ENCODE results near the gene RBM10.

RBM10 gene

DNA sequence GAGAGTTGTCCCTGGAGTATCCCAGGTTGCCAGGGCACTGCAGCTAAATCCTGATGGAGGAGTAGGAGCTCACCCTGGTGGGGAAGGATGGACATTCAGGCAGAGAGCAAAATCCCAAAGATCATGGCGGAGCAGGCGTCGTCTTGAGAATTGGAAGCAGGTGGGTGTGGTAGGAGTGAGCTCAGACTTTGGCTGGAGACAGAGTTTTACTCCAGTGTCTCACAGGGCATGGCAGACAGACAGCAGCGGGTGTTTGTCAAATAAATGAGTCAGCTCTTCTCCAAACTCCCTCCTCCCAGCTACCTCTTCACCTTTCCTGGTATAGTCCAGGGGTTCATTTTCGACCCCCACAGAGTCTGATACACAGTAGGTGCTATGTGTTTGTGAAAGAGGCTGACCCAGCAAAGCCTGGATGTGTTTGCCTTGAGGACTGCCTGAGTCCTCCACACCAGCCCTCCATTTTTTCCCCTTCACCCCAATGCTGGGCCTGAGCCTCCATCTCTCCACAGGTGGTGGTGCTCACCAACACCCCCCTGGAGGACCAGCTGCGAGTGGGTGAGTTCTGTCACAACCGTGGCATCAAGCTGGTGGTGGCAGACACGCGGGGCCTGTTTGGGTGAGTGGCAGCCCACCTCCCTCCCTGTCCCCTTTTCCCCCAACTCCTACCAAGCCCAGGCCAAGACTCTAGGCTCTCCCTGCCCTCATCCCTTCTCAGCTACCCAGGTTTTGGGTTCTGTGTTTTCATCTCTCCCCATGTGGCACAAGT is 55.5 kb downstream of the RBM10 start:
- DNase-seq: no peak

GRCh38 chrX:47201345-47201944 is 56.4 kb downstream of the RBM10 start:
- no peak for DNase-seq

GRCh38 chrX:47202316-47202715 is 57.3 kb downstream of the RBM10 start:
- DNase-seq: no peak

DNA sequence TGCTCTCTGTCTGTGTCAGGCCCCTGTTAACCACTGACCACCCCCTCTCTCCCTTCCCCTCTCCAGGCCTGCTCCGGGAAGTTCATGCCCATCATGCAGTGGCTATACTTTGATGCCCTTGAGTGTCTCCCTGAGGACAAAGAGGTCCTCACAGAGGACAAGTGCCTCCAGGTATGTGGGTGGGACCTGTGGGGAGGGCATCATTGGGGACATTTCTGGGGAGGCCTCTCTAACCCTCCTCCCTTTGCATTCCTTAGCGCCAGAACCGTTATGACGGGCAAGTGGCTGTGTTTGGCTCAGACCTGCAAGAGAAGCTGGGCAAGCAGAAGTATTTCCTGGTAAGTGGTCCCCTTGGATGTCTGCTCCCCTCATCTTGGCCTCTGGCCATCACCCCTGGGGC is 57.9 kb downstream of the RBM10 start:
- DNase-seq: no peak

- DNase-seq: no peak
Observed at GRCh38 chrX:47204970-47205369, 59.9 kb downstream of the RBM10 start.

DNA sequence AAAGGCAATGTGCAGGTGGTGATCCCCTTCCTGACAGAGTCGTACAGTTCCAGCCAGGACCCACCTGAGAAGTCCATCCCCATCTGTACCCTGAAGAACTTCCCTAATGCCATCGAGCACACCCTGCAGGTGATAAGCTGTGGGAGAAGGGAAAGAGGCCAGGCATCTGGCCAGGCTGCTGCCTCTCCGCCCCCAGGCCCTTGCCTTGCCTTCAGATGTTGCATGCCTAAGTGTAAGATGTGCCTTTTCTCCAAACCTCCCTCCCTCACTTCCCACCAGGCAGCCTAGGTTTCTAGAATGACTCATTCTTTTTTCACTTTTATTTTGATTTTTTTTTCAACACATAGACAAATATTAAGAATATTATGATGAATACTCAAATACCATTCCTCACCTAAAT is 61.3 kb downstream of the RBM10 start:
- DNase-seq: no peak

DNA sequence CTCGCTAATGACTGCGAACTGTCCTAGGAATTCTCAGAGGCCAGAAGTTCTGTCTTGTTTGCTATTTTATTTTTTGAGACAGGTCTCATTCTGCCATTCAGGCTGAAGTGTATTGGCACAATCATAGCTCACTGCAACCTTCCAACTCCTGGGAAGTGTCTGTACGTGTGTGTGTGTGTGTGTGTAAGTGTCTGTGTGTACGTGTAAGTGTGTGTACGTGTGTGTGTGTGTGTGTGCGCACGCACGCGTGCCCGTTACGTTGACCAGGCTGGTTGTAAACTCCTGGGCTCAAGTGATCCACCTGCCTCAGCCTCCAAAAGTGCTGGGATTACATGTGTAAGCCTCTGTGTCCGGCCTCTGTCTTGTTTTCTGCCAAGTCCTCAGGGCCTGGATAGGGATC is 63.1 kb downstream of the RBM10 start:
- no peak for DNase-seq

DNA sequence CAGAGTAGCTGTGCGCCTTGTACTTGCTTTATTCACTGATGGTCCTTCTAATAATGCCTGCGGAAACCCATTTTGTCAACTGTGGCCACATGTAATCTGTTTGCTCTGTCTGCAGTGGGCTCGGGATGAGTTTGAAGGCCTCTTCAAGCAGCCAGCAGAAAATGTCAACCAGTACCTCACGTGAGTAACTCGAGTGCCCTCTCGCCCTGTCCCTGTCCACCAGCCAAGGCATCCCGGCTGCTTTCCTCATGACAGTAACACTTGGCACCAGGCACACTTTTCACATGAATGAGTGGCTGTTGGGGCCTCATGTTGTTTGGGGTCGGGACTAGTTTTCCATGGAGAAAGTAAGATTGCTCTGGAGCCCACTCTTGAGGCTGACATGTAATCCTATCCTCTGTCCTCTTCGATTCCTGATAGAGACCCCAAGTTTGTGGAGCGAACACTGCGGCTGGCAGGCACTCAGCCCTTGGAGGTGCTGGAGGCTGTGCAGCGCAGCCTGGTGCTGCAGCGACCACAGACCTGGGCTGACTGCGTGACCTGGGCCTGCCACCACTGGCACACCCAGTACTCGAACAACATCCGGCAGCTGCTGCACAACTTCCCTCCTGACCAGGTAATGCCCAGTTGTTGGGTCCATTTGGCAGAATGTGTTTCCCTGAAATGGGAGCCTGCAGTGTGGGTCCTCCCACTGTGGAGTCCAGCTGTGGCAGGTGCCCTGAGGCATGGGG is 64.7 kb downstream of the RBM10 start:
- no peak for DNase-seq

DNA sequence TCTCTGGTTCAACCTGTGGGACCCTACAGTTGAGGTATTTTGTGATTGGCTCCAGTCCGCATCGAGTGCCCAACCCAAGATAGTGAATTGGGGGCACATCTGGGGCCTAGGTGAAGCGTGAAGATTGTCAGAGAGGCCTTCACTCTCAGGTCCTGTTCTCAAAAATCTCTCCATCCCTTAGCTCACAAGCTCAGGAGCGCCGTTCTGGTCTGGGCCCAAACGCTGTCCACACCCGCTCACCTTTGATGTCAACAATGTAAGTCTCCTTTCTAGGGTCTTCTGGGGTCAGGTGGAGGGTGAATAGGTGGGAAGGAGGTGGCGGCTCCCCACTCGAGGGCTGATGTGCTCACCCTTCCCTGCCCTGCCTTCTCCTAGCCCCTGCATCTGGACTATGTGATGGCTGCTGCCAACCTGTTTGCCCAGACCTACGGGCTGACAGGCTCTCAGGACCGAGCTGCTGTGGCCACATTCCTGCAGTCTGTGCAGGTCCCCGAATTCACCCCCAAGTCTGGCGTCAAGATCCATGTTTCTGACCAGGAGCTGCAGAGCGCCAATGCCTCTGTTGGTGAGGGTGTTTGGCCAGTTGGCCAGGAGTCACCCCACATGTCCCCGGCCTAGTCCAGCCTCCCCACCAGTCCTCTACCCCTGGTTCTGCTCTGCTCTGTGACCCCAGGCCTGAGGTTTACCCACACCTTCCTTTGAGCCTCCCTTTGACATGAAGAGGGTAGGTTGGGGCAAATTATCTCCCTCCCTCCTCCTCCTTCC is 65.8 kb downstream of the RBM10 start:
- no peak for DNase-seq

- DNase-seq: no peak
Observed at GRCh38 chrX:47212381-47213293, 67.6 kb downstream of the RBM10 start.

DNA sequence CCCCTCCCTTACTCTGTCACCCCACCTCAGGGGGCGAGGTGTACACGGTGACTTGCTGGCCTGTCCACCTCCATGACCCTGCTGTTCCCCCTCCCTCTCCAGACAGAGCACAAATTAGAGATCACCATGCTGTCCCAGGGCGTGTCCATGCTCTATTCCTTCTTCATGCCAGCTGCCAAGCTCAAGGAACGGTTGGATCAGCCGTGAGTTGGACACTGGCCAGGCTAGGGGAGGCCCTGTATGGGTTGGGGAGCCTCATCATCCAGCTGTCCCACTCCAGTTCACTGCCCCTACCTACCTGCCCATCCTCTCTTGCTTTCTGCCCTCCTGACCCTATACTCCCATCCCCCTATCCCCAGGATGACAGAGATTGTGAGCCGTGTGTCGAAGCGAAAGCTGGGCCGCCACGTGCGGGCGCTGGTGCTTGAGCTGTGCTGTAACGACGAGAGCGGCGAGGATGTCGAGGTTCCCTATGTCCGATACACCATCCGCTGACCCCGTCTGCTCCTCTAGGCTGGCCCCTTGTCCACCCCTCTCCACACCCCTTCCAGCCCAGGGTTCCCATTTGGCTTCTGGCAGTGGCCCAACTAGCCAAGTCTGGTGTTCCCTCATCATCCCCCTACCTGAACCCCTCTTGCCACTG is 69.5 kb downstream of the RBM10 start:
- DNase-seq: no peak

DNA sequence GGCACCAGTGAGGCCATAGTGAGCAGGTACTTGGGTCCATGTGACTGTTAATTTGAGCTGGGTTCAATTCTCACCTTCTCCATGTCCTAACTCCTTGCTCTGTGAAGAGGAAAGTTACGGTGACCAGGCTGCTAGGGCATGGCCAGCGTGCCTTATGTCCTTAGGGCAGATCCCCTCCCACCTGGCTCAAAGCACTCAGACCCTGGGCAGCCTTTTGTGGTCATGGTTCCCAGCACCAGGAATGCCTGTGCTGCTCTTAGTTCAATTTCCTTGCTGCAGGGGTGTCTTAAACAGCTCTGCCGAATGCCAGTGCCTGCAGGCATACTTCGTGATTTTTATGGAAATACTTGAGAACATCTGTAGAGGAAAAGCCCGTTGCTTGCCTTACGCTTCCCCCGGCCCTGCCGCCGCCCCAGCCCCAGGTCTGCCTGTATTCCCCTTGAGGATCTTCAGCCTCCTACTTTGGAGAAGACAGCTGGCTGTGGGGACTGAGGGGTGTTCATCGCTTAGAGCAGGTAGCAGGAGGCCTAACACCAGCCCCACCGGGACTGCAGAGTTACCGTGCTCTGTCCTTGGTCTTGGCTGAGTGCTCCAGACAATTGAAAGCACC is 70.4 kb downstream of the RBM10 start:
- DNase-seq: no peak

- no peak for DNase-seq
Observed at GRCh38 chrX:47216393-47216925, 71.4 kb downstream of the RBM10 start.

GRCh38 chrX:47217121-47217851 is 72.3 kb downstream of the RBM10 start:
- no peak for DNase-seq

DNA sequence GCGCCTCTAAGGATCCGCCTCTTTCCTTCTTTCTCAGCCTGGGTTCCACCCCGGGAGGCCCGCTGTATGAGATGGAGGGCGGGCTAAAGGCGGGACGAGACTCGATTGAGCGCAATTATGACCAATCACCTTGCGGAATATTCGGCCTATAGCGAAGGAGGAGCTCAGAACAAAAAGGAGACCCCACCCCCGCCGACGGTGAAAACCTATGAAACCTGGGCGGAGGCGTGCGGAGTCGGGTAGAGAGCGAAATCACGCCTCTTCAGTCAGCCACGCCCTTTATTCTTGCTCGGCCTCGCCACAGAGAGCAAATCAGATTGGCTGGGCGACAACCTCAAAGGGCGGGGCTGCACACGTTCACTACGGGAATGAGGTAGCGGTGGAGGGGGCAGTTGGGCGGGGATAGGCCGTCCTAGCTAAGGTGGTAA is 72.8 kb downstream of the RBM10 start:
- DNase-seq: peak; percentile 98

DNA sequence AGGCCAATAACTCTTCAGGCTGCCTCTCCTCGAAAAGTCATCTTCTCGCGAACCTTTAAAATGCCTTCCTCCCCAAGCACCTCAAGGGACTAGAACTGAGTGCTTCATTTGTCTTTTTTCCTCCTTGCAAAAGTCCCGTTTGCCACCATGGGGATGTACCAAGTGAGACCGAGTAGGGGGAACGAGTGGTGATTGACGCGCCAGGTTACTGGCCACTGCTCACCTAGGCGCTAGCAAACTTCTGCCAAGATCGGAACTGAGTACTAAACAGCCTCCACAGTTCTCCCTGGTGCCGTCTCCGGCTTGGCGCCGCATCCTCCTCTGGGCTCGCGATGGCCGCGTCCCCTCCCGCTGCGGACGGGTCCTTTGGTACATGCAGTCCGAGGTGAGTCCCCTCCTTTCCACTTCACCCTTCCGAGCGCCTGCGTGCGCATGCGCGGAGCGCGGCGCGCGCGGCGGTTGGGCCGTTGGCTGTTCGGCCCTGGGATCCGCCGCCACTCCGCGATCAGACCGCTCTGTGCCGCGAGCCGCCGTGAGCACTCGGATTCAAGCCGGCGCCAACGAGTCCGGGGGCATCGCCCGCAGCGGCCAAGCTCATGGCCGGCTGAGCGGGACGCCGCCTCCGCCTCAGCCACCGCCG is 73.4 kb downstream of the RBM10 start, which contains the start of gene CDK16:
Gene CDK16, plus strand, starts transcription at position 402 of the 640 bp plus-strand sequence. CDS start 4,877 bp downstream, outside the sequence.
- DNase-seq: peak; percentile 52

DNA sequence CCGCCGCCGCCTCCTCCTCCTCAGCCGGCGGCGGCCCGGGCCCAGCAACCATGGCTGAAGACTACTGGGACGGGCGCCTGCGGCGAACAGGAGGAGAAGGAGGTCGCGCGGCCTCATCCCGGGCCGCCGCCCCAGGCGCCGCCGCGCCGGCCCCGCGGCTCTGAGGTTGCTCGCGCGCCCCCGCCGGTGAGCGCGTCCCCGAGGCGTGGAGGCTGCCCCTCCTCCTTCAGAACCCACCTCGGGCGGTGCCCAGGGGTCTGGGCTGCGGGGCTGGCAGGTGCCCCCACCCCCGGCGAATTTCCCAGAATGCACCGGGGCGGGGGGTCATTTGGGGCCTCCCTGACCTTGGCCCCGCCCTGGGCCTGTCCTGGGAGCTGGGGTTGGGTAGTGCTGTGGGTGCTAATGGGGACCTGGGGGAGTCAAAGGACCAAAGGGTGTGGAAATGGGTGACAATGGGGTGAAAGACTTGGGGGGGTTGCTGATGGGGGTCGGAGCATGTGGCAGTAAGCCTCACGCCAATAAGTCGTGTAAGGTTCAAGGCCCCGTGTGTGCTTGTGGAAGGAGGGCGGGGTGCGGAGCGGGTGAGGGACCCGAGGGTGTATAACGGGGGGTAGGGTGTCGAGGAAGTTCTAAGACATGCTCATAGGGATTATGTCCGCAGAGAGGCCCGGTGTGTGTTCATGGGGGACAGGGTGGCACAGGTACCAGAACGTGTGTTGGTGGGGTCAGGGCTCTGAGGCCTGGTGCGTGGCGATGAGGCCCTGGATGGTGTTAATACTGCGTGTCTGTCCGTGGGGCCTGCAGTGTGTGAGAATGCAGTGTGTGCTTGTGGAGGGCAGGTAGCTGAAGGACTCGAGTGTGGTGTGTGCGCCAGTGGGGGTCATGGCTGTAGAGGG is 74.1 kb downstream of the RBM10 start:
- peak; percentile 18 for DNase-seq

DNA sequence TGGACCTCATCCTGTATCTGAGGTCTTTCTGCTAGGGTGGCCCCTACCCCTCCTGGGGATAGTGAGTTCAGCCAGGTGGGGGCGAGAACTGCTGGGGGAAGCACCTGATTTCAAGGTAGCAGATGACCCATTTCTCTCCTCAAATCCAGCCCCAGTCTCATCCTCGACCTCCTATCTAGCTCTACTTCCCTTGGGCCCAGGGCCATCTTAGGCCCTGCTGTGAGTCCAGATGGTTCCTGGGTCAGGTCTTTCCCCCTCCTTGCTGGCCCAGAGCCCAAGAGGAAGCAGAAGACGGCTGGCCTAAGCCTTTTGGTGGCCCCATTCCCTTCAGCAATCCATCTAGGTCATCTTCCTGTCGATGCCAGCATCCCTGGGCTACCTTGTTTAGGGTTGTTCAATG is 76.7 kb downstream of the RBM10 start:
- no peak for DNase-seq

Data from effector CD8-positive, alpha-beta T cell (primary cell).